SK-N-SH (cell line): ENCODE data around the gene DGKE. TPM values are rescaled to one million over a fixed set of nuclear protein-coding genes. Genes with fewer than 3 reads are reported as not detected.

Source experiments
- CTCF ChIA-PET: fragments of 300-600, 350-600 bp; formaldehyde crosslinking; extraction: SDS; loops from one replicate; lab custom pipeline; 2021; lab: Yijun Ruan, JAX
- POLR2A ChIA-PET: fragments of 350-600 bp; sonication (Branson Sonifier 250); formaldehyde crosslinking; extraction: SDS; loops from one replicate; lab custom pipeline; 2020; ENCODE audit warnings: antibody characterized with exemption, inconsistent platforms; lab: Yijun Ruan, JAX
- DNase-seq: peaks from one replicate; pipeline ENCODE4 v3.0.0; 2012
- H2AFZ ChIP-seq: fragments of 200-600 bp; sonication (generic); 2 replicates; pipeline ENCODE4 v1.8.1; 2016; ENCODE audit warnings: antibody characterized with exemption, mild to moderate bottlenecking, low read depth
- H3F3A ChIP-seq: fragments of 200-600 bp; sonication (generic); replicated peaks from 2 replicates; pipeline ENCODE3; 2016; ENCODE audit warnings: antibody characterized with exemption, mild to moderate bottlenecking; ENCODE audit not compliant: insufficient read depth
- H3K27ac ChIP-seq, 2 experiments: fragments of 200-500 bp in 1 of 2; fragments of 200-600 bp in 1 of 2; sonication (Bioruptor generic) in 1 of 2; sonication (generic), shearing (Covaris generic) in 1 of 2; 2 replicates each; pipeline versions ENCODE4 v1.5.1 to v1.6.1; 2014 to 2016; ENCODE audit warnings: low read depth in 2 of 2, inconsistent platforms in 1 of 2, low read length in 1 of 2, mild to moderate bottlenecking in 1 of 2, mixed read lengths in 1 of 2
- H3K27me3 ChIP-seq: fragments of 200-600 bp; sonication (generic), shearing (Covaris generic); 2 replicates; pipeline ENCODE4 v1.6.1; 2016; ENCODE audit warnings: mixed run types; ENCODE audit not compliant: insufficient read depth
- H3K36me3 ChIP-seq, 2 experiments: fragments of 200-500 bp in 1 of 2; fragments of 200-600 bp in 1 of 2; sonication (Bioruptor generic) in 1 of 2; sonication (generic) in 1 of 2; replicated peaks in 1 of 2; 2 replicates each; pipeline versions ENCODE3 to v1.5.1; 2014 to 2016; ENCODE audit warnings: low read length in 1 of 2, mild to moderate bottlenecking in 1 of 2; ENCODE audit not compliant: insufficient read depth in 2 of 2, control insufficient read depth in 1 of 2
- H3K4me1 ChIP-seq, 2 experiments: fragments of 200-500 bp in 1 of 2; fragments of 200-600 bp in 1 of 2; sonication (Bioruptor generic) in 1 of 2; sonication (generic), shearing (Covaris generic) in 1 of 2; 2 replicates each; pipeline versions ENCODE4 v1.5.1 to v1.6.1; 2014 to 2016; ENCODE audit warnings: low read depth in 1 of 2, low read length in 1 of 2, mixed run types in 1 of 2; ENCODE audit not compliant: insufficient read depth in 2 of 2, control insufficient read depth in 1 of 2
- H3K4me2 ChIP-seq: fragments of 200-600 bp; sonication (generic), shearing (Covaris generic); 2 replicates; pipeline ENCODE4 v1.6.1; 2017; ENCODE audit warnings: mixed run types
- H3K4me3 ChIP-seq, 2 experiments: fragments of 200-500 bp in 1 of 2; fragments of 200-600 bp in 1 of 2; sonication (Bioruptor generic) in 1 of 2; sonication (generic), shearing (Covaris generic) in 1 of 2; 2 replicates each; pipeline versions ENCODE4 v1.5.1 to v1.8.1; 2014 to 2016; ENCODE audit warnings: low read depth in 2 of 2, inconsistent platforms in 1 of 2, low read length in 1 of 2, mild to moderate bottlenecking in 1 of 2, mixed read lengths in 1 of 2, moderate library complexity in 1 of 2
- H3K79me2 ChIP-seq: fragments of 200-600 bp; sonication (generic); 2 replicates; pipeline ENCODE4 v1.8.1; 2017; ENCODE audit warnings: mild to moderate bottlenecking; ENCODE audit not compliant: insufficient read depth
- H3K9ac ChIP-seq: fragments of 200-600 bp; sonication (generic); 2 replicates; pipeline ENCODE4 v1.6.1; 2017; ENCODE audit warnings: mixed run types
- H3K9me2 ChIP-seq: fragments of 200-600 bp; sonication (generic); 2 replicates; pipeline ENCODE4 v1.6.1; 2017; ENCODE audit warnings: mixed run types
- H3K9me3 ChIP-seq: fragments of 200-600 bp; sonication (generic); 2 replicates; pipeline ENCODE4 v1.6.1; 2017; ENCODE audit warnings: mixed run types, mild to moderate bottlenecking, moderate library complexity
- H4K20me1 ChIP-seq: fragments of 200-600 bp; sonication (generic); 2 replicates; pipeline ENCODE4 v1.6.1; 2017; ENCODE audit warnings: mild to moderate bottlenecking, mixed run types; ENCODE audit not compliant: insufficient read depth
- CHD2 ChIP-seq: fragments of 150-350 bp; IDR thresholded peaks from 2 replicates; pipeline ENCODE4 v1.6.1; 2018; ENCODE audit warnings: low read length; ENCODE audit not compliant: partially characterized antibody
- CTCF ChIP-seq: fragments of 200-600 bp; sonication (generic); IDR thresholded peaks from 2 replicates; pipeline ENCODE4 v1.6.1; 2017; ENCODE audit warnings: antibody characterized with exemption, mild to moderate bottlenecking, moderate library complexity
- EP300 ChIP-seq, 2 experiments: IDR thresholded peaks; 2 replicates each; pipeline versions ENCODE4 v1.4.0 to v1.6.1; 2012; ENCODE audit warnings: borderline replicate concordance in 1 of 2, low read depth in 1 of 2, low read length in 1 of 2
- FOXJ3 ChIP-seq: sonication (generic); formaldehyde crosslinking; IDR thresholded peaks from 2 replicates; pipeline ENCODE4 v1.5.1; 2020; ENCODE audit warnings: mild to moderate bottlenecking, missing genetic modification reagents
- FOXM1 ChIP-seq: IDR thresholded peaks from 2 replicates; pipeline ENCODE4 v1.4.0; 2012; ENCODE audit warnings: low read depth, mild to moderate bottlenecking
- GABPA ChIP-seq: IDR thresholded peaks from 2 replicates; pipeline ENCODE4 v1.4.0; 2012; ENCODE audit warnings: low read depth, mild to moderate bottlenecking
- IRF3 ChIP-seq: fragments of 150-350 bp; IDR thresholded peaks from 2 replicates; pipeline ENCODE4 v1.6.1; 2016; ENCODE audit warnings: mild to moderate bottlenecking, low read depth, low read length
- MAX ChIP-seq: IDR thresholded peaks from 2 replicates; pipeline ENCODE4 v1.4.0; 2012; ENCODE audit warnings: low read depth
- MEF2A ChIP-seq: IDR thresholded peaks from 2 replicates; pipeline ENCODE4 v1.4.0; 2012; ENCODE audit warnings: low read depth, borderline replicate concordance
- NRF1 ChIP-seq: IDR thresholded peaks from 2 replicates; pipeline ENCODE4 v1.6.1; 2012; ENCODE audit warnings: low read depth, mild to moderate bottlenecking, low read length
- POLR2AphosphoS5 ChIP-seq: IDR thresholded peaks from 2 replicates; pipeline ENCODE4 v1.6.1; 2012; ENCODE audit warnings: low read depth, low read length
- RCOR1 ChIP-seq: fragments of 150-350 bp; IDR thresholded peaks from 2 replicates; pipeline ENCODE4 v1.6.1; 2017; ENCODE audit warnings: antibody characterized with exemption, low read length
- REST ChIP-seq: IDR thresholded peaks from 2 replicates; pipeline ENCODE4 v1.6.1; 2012; ENCODE audit warnings: mild to moderate bottlenecking, low read depth, low read length, moderate library complexity
- RFX5 ChIP-seq: IDR thresholded peaks from 2 replicates; pipeline ENCODE4 v1.6.1; 2012; ENCODE audit warnings: mild to moderate bottlenecking, improper control_type of control experiment, low read length
- RXRA ChIP-seq: IDR thresholded peaks from 2 replicates; pipeline ENCODE4 v1.4.0; 2012; ENCODE audit warnings: low read depth, mild to moderate bottlenecking, borderline replicate concordance
- SIN3A ChIP-seq: IDR thresholded peaks from 2 replicates; pipeline ENCODE4 v1.6.1; 2012; ENCODE audit warnings: low read depth, mild to moderate bottlenecking, low read length, moderate library complexity, borderline replicate concordance
- TAF1 ChIP-seq: IDR thresholded peaks from 2 replicates; pipeline ENCODE4 v1.6.1; 2012; ENCODE audit warnings: low read depth, mild to moderate bottlenecking, low read length, moderate library complexity, borderline replicate concordance
- TEAD4 ChIP-seq: IDR thresholded peaks from 2 replicates; pipeline ENCODE4 v1.4.0; 2012; ENCODE audit warnings: mild to moderate bottlenecking, borderline replicate concordance; ENCODE audit not compliant: insufficient read depth
- USF2 ChIP-seq: fragments of 150-350 bp; IDR thresholded peaks from 2 replicates; pipeline ENCODE4 v1.6.1; 2017; ENCODE audit warnings: antibody characterized with exemption, low read length, low read depth, borderline replicate concordance
- YY1 ChIP-seq: IDR thresholded peaks from 2 replicates; pipeline ENCODE4 v1.4.0; 2012; ENCODE audit warnings: low read depth, mild to moderate bottlenecking
- WGBS: methylation state at CpG from one replicate; pipeline ENCODE4 v1.1.6; 2017; ENCODE audit warnings: low lambda C conversion rate; 5-methylcytosine and 5-hydroxymethylcytosine counted together
- polyA plus RNA-seq, 3 experiments: library from polyadenylated mRNA; depleted of rRNA; stranded (reverse); fragments of >200 nt; gene quantifications; 2 replicates each; pipeline ENCODE4 v1.2.3, GENCODE V29; 2012
- TF ChIP-seq, protein P1 (sequence below): IDR thresholded peaks from 2 replicates; pipeline ENCODE4 v1.4.0; 2012; ENCODE audit warnings: low read depth, borderline replicate concordance

The DGKE gene
- polyA plus RNA-seq, 1 of the 3 experiments (the other 2 are of a cell fraction) = 2.4 TPM

GRCh38 chr17:56807723-56808122 lies 26.2 kb upstream of the DGKE start (continued):
- TF ChIP-seq, protein P1, sequence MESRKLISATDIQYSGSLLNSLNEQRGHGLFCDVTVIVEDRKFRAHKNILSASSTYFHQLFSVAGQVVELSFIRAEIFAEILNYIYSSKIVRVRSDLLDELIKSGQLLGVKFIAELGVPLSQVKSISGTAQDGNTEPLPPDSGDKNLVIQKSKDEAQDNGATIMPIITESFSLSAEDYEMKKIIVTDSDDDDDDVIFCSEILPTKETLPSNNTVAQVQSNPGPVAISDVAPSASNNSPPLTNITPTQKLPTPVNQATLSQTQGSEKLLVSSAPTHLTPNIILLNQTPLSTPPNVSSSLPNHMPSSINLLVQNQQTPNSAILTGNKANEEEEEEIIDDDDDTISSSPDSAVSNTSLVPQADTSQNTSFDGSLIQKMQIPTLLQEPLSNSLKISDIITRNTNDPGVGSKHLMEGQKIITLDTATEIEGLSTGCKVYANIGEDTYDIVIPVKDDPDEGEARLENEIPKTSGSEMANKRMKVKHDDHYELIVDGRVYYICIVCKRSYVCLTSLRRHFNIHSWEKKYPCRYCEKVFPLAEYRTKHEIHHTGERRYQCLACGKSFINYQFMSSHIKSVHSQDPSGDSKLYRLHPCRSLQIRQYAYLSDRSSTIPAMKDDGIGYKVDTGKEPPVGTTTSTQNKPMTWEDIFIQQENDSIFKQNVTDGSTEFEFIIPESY = no peak
- no peak for TF ChIP-seq USF2
- TF ChIP-seq TEAD4 = no peak
- TF ChIP-seq FOXM1 = no peak
- TF ChIP-seq YY1 = no peak
- TF ChIP-seq, all 33 proteins: peak for 0

DNA sequence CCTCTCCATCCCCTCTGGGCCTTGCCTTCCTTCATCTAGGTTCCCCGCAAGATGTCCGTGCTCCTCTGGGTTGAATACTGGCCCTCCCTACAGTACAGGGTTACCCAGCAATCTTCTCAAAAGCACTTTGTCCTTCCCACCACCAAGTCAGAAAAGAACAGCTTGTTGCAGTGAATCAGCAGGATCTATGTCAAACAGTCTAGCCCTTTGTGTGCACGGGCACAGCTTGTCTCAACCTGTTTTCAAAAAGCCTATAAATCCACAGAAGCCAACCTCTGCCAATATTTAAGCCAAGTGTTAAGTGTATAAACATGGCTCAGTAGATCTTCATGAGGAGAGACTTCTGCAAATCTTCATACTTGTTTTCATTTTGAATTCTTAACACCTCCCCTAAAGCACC lies 25.4 kb upstream of the DGKE start:
- no peak overlapping the region for H3K27ac ChIP-seq
- no peak for DNase-seq
- ChIA-PET POLR2A (no interaction called here), CTCF (interaction anchor here (1.5 to 3.1 kb wide), 3 partner anchors 10 to 131 kb away, joined by 3 to 35 read pairs (median 6); no protein-coding TSS in a partner anchor)
- no peaks in the 10 kb centered on the region for H3K9me3 ChIP-seq
- no peak overlapping the region for H2AFZ ChIP-seq
- H3K36me3 ChIP-seq = no peaks in the 10 kb centered on the region
- H3F3A ChIP-seq = no peaks in the 10 kb centered on the region
- no peak overlapping the region for H3K9ac ChIP-seq
- no peaks in the 10 kb centered on the region for H3K79me2 ChIP-seq
- 70% methylated on average over 3 of the region's 3 CpGs for WGBS
- H3K4me3 ChIP-seq = no peak overlapping the region
- peaks cover 0 to 2% of the 10 kb centered on the region in 2 experiments; a peak in 1 of 4 replicates for H3K4me1 ChIP-seq
- no peaks in the 10 kb centered on the region for H4K20me1 ChIP-seq
- no peaks in the 10 kb centered on the region for H3K27me3 ChIP-seq
- H3K4me2 ChIP-seq = no peak overlapping the region
- H3K9me2 ChIP-seq = no peaks in the 10 kb centered on the region
- TF ChIP-seq CTCF = no peak
- no peak for TF ChIP-seq IRF3
- TF ChIP-seq FOXJ3 = no peak
- TF ChIP-seq RFX5 = no peak
- TF ChIP-seq CHD2 = no peak
- no peak for TF ChIP-seq RXRA
- TF ChIP-seq MAX = no peak
- no peak for TF ChIP-seq MEF2A
- no peak for TF ChIP-seq NRF1
- TF ChIP-seq EP300 (IDR thresholded peaks at IDR 0.05; ENCODE audit: borderline replicate concordance in 1 of 2, low read depth in 1 of 2, low read length in 1 of 2) = no peak
- TF ChIP-seq TAF1 = no peak
- TF ChIP-seq POLR2AphosphoS5 = no peak
- no peak for TF ChIP-seq REST
- no peak for TF ChIP-seq RCOR1
- TF ChIP-seq FOXM1 = no peak
- TF ChIP-seq GABPA = no peak
- TF ChIP-seq SIN3A = no peak
